Right cardiac atrium (tissue), 5 donors: ENCODE measurements around the gene SPATA2. TPM values are rescaled to one million over a fixed set of nuclear protein-coding genes. Genes with fewer than 3 reads are reported as not detected.

Source experiments
- ATAC-seq, 2 donors: fragments of 200-7000 bp; cut with Tn5 transposase; one replicate each; pipeline versions ENCODE4 v1.8.0 to v1.9.1; 2020; ENCODE audit warnings: moderate library complexity in 2 of 2, mild to moderate bottlenecking in 1 of 2
- DNase-seq, 3 donors: peaks; one replicate each; pipeline ENCODE4 v3.0.0-alpha.2; 2020
- H3K27ac ChIP-seq: one replicate; pipeline ENCODE4 v1.5.1; 2013; ENCODE audit warnings: mild to moderate bottlenecking, low read length, control low read depth, moderate library complexity
- H3K27me3 ChIP-seq: one replicate; pipeline ENCODE4 v1.6.1; 2013; ENCODE audit not compliant: control insufficient read depth, insufficient read depth
- H3K4me1 ChIP-seq: one replicate; pipeline ENCODE4 v1.6.1; 2013; ENCODE audit warnings: low read length; ENCODE audit not compliant: control insufficient read depth, insufficient read depth
- H3K4me3 ChIP-seq: one replicate; pipeline ENCODE4 v1.5.1; 2013; ENCODE audit warnings: low read length, control low read depth
- H3K9me3 ChIP-seq: one replicate; pipeline ENCODE4 v1.6.1; 2013; ENCODE audit warnings: low read length; ENCODE audit not compliant: control insufficient read depth
- WGBS: extraction: QIAGEN DNeasy Blood & Tissue Kit; methylation state at CpG from one replicate; pipeline ENCODE4 v1.1.7; 2013; 5-methylcytosine and 5-hydroxymethylcytosine counted together
- intact Hi-C, 4 donors: fragments of 100-400 bp; cut with DNase I; formaldehyde crosslinking; loops; one replicate each; pipeline versions ENCODE4 v1.11.0 to v1.14.0; 2022 to 2023
- polyA plus RNA-seq: library from polyadenylated mRNA; stranded (reverse); fragments of 200-250 nt; gene quantifications from one replicate; pipeline ENCODE4 v1.2.3, GENCODE V29; 2013
- total RNA-seq, 4 donors: library from RNA; stranded (reverse); fragmentation: NEBNext Ultra II Directional; extraction: Animal tissue kit (Norgen Biotek cat#: 25700); gene quantifications; one replicate each; pipeline ENCODE4 v1.2.1, GENCODE V29; 2021
- donor health status: healthy with polysubstance abuse.
- donor health status: DM: no; HTN: yes; CAD: no.
- donor health status: DM: no; HTN: no; CAD: no.
- donor health status: DM: no; HTN: yes; CAD: no; lungs with severe emphysema.
- donor health status: DM: yes; HTN: yes; CAD: no.

The SPATA2 gene
- total and polyA plus RNA-seq, 5 donors, result 5.5 to 8.2 (median 6.6) TPM

- no peaks in the 10 kb centered on the region for H3K27me3 ChIP-seq
- intact Hi-C loops, result loop anchor here in 2 of 4 donors (2.0 kb wide), 2 partner anchors 316 to 318 kb away; no protein-coding TSS in a partner anchor
- no peaks in the 10 kb centered on the region for H3K4me1 ChIP-seq
- no peak overlapping the region for H3K27ac ChIP-seq
- WGBS, result 11% methylated on average over 15 of the region's 15 CpGs
- no peaks in the 10 kb centered on the region for H3K9me3 ChIP-seq
- peak; percentile 73 to 89 (median 83) for DNase-seq
- ATAC-seq, result peak; percentile 84 to 86
- no peak overlapping the region for H3K4me3 ChIP-seq
Measured at GRCh38 chr20:49928411-49929141, 13.2 kb upstream of the SPATA2 start.

GRCh38 chr20:49925901-49926454 lies 10.6 kb upstream of the SPATA2 start:
- WGBS, result 82% methylated on average over 2 of the region's 2 CpGs
- ATAC-seq (no peak), DNase-seq (no peak)
- Histone ChIP-seq H3K4me1 (no peaks in the 10 kb centered on the region), H3K4me3 (no peak overlapping the region), H3K9me3 (no peaks in the 10 kb centered on the region), H3K27me3 (no peaks in the 10 kb centered on the region), H3K27ac (no peak overlapping the region)
- intact Hi-C loops, result no loop called here

GRCh38 chr20:49924247-49924646 lies 8.9 kb upstream of the SPATA2 start:
- Histone ChIP-seq H3K4me1 (no peaks in the 10 kb centered on the region), H3K27me3 (no peaks in the 10 kb centered on the region), H3K9me3 (no peaks in the 10 kb centered on the region), H3K27ac (no peak overlapping the region), H3K4me3 (no peak overlapping the region)
- DNase-seq, result no peak
- intact Hi-C loops, result no loop called here
- no peak for ATAC-seq
- 67% methylated on average over 4 of the region's 4 CpGs for WGBS

DNA sequence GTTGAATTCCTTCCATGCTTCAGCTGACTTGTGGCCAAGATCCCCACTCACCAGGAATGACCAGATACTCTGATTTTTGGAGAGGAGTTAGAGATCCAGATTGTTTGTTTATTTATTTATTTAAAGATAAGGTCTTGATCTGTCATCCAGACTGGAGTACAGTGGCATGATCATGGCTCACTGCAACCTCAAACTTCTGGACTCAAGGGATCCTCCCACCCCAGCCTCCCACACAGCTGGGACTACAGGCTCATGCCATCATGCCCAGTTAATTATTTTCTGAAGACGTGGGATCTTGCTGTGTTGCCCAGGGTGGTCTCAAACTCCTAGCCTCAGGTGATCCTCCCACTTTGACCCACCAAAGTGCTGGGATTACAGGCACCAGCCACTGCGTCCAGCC lies 4.1 kb upstream of the SPATA2 start:
- ATAC-seq, result no peak
- intact Hi-C loops, result no loop called here

DNA sequence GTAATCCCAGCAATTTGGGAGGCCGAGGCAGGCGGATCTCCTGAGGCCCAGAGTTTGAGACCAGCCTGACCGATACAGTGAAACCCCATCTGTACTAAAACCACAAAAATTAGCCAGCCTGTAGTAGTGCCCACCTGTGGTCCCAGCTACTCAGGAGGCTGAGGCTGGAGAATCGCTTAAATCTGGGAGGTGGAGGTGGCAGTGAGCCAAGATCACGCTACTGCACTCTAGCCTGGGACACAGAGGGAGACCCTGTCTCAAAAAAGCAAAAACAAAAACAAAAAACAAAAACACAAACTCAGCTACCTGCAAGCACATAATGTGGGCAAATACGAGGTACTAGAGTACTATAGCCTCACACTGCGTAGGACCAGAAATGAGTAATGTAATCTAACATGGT lies 3.7 kb upstream of the SPATA2 start:
- Histone ChIP-seq H3K4me3 (no peak overlapping the region), H3K27me3 (no peaks in the 10 kb centered on the region), H3K9me3 (no peaks in the 10 kb centered on the region), H3K27ac (no peak overlapping the region), H3K4me1 (peaks cover 5% of the 10 kb centered on the region)
- intact Hi-C loops, result no loop called here
- no peak for ATAC-seq
- no peak for DNase-seq
- WGBS, result 71% methylated on average over 7 of the region's 7 CpGs

More for the DNA sequence above, 4.1 kb upstream of the SPATA2 start:
- Histone ChIP-seq H3K4me3 (no peak overlapping the region), H3K27ac (no peak overlapping the region), H3K27me3 (no peaks in the 10 kb centered on the region), H3K4me1 (peaks cover 5% of the 10 kb centered on the region), H3K9me3 (no peaks in the 10 kb centered on the region)
- WGBS, result 87% methylated on average over 2 of the region's 2 CpGs
- DNase-seq, result no peak

GRCh38 chr20:49918446-49918845 lies 3.1 kb upstream of the SPATA2 start:
- no peaks in the 10 kb centered on the region for H3K9me3 ChIP-seq
- H3K27me3 ChIP-seq, result no peaks in the 10 kb centered on the region
- peaks cover 10% of the 10 kb centered on the region for H3K4me1 ChIP-seq
- no peak overlapping the region for H3K4me3 ChIP-seq
- no peak overlapping the region for H3K27ac ChIP-seq
- 91% methylated on average over 3 of the region's 3 CpGs for WGBS
- no peak for ATAC-seq
- intact Hi-C loops, result no loop called here
- no peak for DNase-seq

- WGBS, result 37% methylated on average over 19 of the region's 19 CpGs
- Histone ChIP-seq H3K4me1 (peaks cover 13% of the 10 kb centered on the region), H3K27ac (peak overlapping the region; percentile 92), H3K27me3 (no peaks in the 10 kb centered on the region), H3K9me3 (no peaks in the 10 kb centered on the region), H3K4me3 (peak overlapping the region; percentile 93)
- ATAC-seq (peak; percentile 3 to 12), DNase-seq (no peak)
- intact Hi-C loops, result no loop called here
Measured at GRCh38 chr20:49916146-49917002, 1.0 kb upstream of the SPATA2 start.

DNA sequence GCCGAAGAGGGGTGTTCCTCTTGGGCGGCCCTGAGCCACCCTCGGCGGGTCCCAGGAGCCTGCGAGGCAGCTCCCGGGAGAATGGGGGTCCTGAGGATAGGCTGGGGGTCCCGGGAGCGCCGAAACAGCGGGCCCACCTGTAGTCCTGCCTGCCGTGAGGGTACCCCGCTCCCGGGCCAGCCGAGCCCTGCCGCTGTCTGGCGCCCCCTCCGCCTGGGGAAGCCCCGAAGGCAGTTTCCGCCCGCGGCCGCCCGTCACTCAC lies 280 bp downstream of the SPATA2 start:
- ATAC-seq (peak in 1 of 2 donors; percentile 38), DNase-seq (no peak)
- under 1% methylated on average over 23 of the region's 23 CpGs for WGBS
- H3K4me3 ChIP-seq, result peak overlapping the region; percentile 93
- intact Hi-C loops, result no loop called here
- H3K9me3 ChIP-seq, result no peaks in the 10 kb centered on the region
- no peaks in the 10 kb centered on the region for H3K27me3 ChIP-seq
- peaks cover 13% of the 10 kb centered on the region for H3K4me1 ChIP-seq
- H3K27ac ChIP-seq, result peak overlapping the region; percentile 92

GRCh38 chr20:49914310-49915117 lies 815 bp downstream of the SPATA2 start:
- H3K4me1 ChIP-seq, result peaks cover 13% of the 10 kb centered on the region
- intact Hi-C loops, result no loop called here

DNA sequence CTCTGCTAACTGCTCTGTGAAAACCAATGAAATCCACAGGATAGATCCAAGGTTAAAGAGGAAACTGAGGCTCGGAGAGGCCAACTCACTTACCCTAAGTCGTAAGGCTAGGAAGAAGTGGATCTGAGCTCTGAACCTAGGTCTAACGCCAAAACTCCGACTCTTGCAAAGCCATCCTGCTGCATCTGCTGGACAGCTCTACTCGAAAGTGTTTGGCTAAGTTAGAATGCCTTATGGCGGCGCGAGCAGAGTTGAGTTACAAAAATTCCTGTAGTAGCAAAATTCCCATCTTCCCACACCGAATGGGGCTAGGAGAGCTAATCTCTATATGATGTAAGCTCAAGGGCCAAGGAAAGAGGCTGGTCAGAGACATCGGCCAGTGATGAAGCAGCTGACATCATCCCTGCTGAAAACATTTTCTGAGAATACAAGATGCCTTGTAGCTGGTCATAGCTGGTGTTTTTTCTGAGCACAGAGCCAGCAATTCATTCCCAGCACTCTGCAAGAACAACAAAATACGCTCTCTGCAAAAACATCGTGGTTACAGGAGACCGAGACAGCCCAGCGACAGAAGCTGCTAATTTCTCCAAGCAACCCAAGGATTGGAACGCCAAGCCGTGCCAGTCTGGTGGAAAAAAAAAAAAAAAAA lies 1.8 kb downstream of the SPATA2 start:
- no peaks in the 10 kb centered on the region for H3K9me3 ChIP-seq
- intact Hi-C loops, result no loop called here
- no peak overlapping the region for H3K4me3 ChIP-seq

More at GRCh38 chr20:49914310-49915117, 815 bp downstream of the SPATA2 start:
- whole genome bisulfite sequencing, result 4% methylated on average over 19 of the region's 19 CpGs
- peak overlapping the region; percentile 92 for H3K27ac ChIP-seq
- no peaks in the 10 kb centered on the region for H3K9me3 ChIP-seq
- H3K27me3 ChIP-seq, result no peaks in the 10 kb centered on the region
- ATAC-seq (no peak), DNase-seq (no peak)
- H3K4me3 ChIP-seq, result peak overlapping the region; percentile 93

More for the DNA sequence above, 1.8 kb downstream of the SPATA2 start:
- peaks cover 13% of the 10 kb centered on the region for H3K4me1 ChIP-seq
- H3K27me3 ChIP-seq, result no peaks in the 10 kb centered on the region
- DNase-seq (no peak), ATAC-seq (no peak)
- 68% methylated on average over 16 of the region's 16 CpGs for WGBS
- no peak overlapping the region for H3K27ac ChIP-seq
